ENCODE measurements around the gene MYCBPAP.

MYCBPAP gene

DNA sequence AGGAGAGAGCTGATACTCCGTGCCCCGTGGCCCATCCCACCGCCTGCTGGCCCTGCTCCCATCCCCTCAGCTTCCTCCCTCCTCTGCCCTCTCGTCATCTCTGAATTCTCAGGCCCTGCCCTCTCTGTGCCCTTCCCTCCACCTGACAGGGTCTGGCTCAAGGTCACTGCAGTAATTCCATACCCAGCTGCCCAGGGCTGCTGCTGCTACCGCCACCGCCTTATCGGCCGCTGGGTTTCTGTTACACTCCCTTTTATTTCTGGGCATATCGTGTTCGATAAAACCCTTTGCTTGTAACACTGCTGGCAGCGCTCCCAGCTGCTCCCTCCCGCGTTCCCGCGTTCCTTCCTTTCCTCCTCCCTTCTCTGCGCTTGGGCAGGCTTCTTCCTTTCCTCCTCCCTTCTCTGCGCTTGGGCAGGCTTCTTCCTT is 25.5 kb downstream of the MYCBPAP start:
- H3K27me3 ChIP-seq (ENCODE audit: insufficient read depth, low read depth) = peaks cover 74% of the 10 kb centered on the region
- H3K4me2 ChIP-seq = no peak overlapping the region
- no peak overlapping the region for H2AFZ ChIP-seq (ENCODE audit: low read depth)

DNA sequence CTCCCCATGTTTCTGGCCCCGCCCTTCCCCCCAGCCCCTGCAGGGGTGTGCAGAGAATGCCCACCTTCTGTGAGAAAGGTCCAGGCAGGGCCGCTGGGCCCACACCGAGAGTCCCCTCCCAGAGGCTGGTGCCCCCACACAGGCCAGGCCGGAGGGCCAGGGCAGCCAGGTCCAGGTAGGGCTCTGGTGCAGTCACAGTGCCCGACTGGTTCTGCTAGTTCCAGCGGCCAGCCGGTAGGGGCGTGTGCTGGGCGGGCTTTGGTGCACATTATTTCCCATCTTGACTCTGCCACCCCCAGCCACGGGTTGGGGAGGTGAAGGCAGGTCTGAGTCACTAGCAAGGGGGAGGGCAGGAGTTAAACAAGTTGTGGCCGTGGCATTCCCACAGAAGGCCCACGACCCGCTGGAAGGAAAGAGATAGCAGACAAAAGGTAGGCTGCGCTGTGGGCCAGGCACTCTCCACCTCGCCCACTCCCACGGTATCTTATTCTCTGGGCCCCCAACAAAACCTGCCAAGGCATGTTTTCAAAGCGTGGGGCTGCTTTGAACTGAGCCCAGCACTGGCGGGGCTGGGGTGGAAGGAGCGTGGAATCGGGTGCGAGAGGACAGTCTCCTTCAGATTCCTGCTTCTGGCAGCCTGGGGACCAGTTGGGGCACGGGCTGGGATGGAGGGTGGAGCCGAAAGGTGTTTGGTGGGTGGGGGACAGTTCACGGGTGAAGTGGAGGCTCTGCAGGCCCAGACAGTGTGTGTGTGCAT is 26.2 kb downstream of the MYCBPAP start:
- H3K36me3 ChIP-seq (ENCODE audit: insufficient read depth) = no peaks in the 10 kb centered on the region
- no peak overlapping the region for H2AFZ ChIP-seq (ENCODE audit: low read depth)
- no peak overlapping the region for H3K4me2 ChIP-seq
- H3K27ac ChIP-seq = no peak overlapping the region
- H4K20me1 ChIP-seq (ENCODE audit: insufficient read depth) = no peaks in the 10 kb centered on the region
- no peaks in the 10 kb centered on the region for H3K79me2 ChIP-seq (ENCODE audit: insufficient read depth, low read depth)
- TF ChIP-seq, protein P1, sequence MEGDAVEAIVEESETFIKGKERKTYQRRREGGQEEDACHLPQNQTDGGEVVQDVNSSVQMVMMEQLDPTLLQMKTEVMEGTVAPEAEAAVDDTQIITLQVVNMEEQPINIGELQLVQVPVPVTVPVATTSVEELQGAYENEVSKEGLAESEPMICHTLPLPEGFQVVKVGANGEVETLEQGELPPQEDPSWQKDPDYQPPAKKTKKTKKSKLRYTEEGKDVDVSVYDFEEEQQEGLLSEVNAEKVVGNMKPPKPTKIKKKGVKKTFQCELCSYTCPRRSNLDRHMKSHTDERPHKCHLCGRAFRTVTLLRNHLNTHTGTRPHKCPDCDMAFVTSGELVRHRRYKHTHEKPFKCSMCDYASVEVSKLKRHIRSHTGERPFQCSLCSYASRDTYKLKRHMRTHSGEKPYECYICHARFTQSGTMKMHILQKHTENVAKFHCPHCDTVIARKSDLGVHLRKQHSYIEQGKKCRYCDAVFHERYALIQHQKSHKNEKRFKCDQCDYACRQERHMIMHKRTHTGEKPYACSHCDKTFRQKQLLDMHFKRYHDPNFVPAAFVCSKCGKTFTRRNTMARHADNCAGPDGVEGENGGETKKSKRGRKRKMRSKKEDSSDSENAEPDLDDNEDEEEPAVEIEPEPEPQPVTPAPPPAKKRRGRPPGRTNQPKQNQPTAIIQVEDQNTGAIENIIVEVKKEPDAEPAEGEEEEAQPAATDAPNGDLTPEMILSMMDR (conservative IDR thresholded peaks at IDR 0.05; ENCODE audit: low read depth, low read length) = 0 out of 2 replicates have a peak, but pooled peaks have one; percentile 19
- peaks cover 74% of the 10 kb centered on the region for H3K27me3 ChIP-seq (ENCODE audit: insufficient read depth, low read depth)
- H3K4me1 ChIP-seq (ENCODE audit: low read depth, poor library complexity, severe bottlenecking) = no peaks in the 10 kb centered on the region
- H3K4me3 ChIP-seq (IDR thresholded peaks at IDR 0.05; ENCODE audit: insufficient read depth, low read depth, low read length) = no peak overlapping the region
- no peak overlapping the region for H3K9ac ChIP-seq

More for the DNA sequence above, 25.5 kb downstream of the MYCBPAP start:
- no peak overlapping the region for H3K27ac ChIP-seq
- no peaks in the 10 kb centered on the region for H3K36me3 ChIP-seq (ENCODE audit: insufficient read depth)
- no peaks in the 10 kb centered on the region for H3K79me2 ChIP-seq (ENCODE audit: insufficient read depth, low read depth)
- TF ChIP-seq, protein P1 (conservative IDR thresholded peaks at IDR 0.05; ENCODE audit: low read depth, low read length) = no peak
- H4K20me1 ChIP-seq (ENCODE audit: insufficient read depth) = no peaks in the 10 kb centered on the region
- H3K4me1 ChIP-seq (ENCODE audit: low read depth, poor library complexity, severe bottlenecking) = no peaks in the 10 kb centered on the region
- no peak overlapping the region for H3K9ac ChIP-seq
- H3K4me3 ChIP-seq (IDR thresholded peaks at IDR 0.05; ENCODE audit: insufficient read depth, low read depth, low read length) = no peak overlapping the region

DNA sequence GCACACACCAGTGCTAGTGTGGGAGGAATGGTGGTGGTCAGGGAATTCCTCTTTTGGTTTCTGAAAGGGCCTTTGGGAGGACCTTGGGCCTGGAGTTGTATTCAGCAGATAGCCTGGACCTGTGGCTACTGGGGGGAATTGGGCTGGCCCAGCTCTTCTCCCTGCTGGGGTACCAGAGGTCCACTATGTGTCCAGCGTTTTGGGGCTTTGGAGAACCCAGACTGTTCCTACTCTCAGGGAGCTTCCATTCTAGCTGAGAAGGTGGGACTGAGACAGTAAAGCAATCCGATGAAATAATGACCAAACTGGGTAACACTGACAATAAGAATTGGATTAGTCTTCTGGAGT is 26.7 kb downstream of the MYCBPAP start:
- Histone ChIP-seq H3K4me1 (ENCODE audit: low read depth, poor library complexity, severe bottlenecking) (no peaks in the 10 kb centered on the region), H3K4me2 (no peak overlapping the region)

DNA sequence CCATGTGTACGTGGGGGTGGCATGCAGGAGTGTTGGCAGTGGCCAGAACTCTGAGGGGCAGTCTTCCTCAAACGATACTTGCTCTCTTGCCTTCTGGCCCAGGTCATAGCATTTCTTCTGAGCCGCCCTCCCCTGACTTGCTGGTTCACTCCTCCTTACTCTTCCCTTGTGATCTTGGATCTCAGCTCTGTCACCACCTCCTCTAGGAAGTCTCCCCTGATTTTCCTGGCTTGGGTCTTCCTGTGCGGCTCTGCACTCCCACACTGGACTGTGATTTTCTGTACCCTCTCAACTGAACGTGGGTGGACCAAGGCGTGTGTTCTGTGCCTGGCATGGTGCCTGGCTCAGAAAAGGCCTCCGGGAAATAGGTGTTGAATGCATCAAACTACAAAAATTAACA is 27.2 kb downstream of the MYCBPAP start:
- no peaks in the 10 kb centered on the region for H3K4me1 ChIP-seq (ENCODE audit: low read depth, poor library complexity, severe bottlenecking)
- no peaks in the 10 kb centered on the region for H4K20me1 ChIP-seq (ENCODE audit: insufficient read depth)
- H2AFZ ChIP-seq (ENCODE audit: low read depth) = no peak overlapping the region
- no peak overlapping the region for H3K9ac ChIP-seq
- no peak overlapping the region for H3K27ac ChIP-seq
- no peaks in the 10 kb centered on the region for H3K36me3 ChIP-seq (ENCODE audit: insufficient read depth)
- TF ChIP-seq, protein P1 (conservative IDR thresholded peaks at IDR 0.05; ENCODE audit: low read depth, low read length) = no peak
- no peaks in the 10 kb centered on the region for H3K79me2 ChIP-seq (ENCODE audit: insufficient read depth, low read depth)
- no peak overlapping the region for H3K4me2 ChIP-seq
- H3K4me3 ChIP-seq (IDR thresholded peaks at IDR 0.05; ENCODE audit: insufficient read depth, low read depth, low read length) = no peak overlapping the region
- H3K27me3 ChIP-seq (ENCODE audit: insufficient read depth, low read depth) = peaks cover 74% of the 10 kb centered on the region

More for the DNA sequence above, 26.7 kb downstream of the MYCBPAP start:
- H3K27me3 ChIP-seq (ENCODE audit: insufficient read depth, low read depth) = peaks cover 74% of the 10 kb centered on the region
- H2AFZ ChIP-seq (ENCODE audit: low read depth) = no peak overlapping the region
- no peak overlapping the region for H3K27ac ChIP-seq
- no peaks in the 10 kb centered on the region for H3K36me3 ChIP-seq (ENCODE audit: insufficient read depth)
- H3K79me2 ChIP-seq (ENCODE audit: insufficient read depth, low read depth) = no peaks in the 10 kb centered on the region
- no peak overlapping the region for H3K4me3 ChIP-seq (IDR thresholded peaks at IDR 0.05; ENCODE audit: insufficient read depth, low read depth, low read length)
- no peak overlapping the region for H3K9ac ChIP-seq
- TF ChIP-seq, protein P1 (conservative IDR thresholded peaks at IDR 0.05; ENCODE audit: low read depth, low read length) = no peak
- H4K20me1 ChIP-seq (ENCODE audit: insufficient read depth) = no peaks in the 10 kb centered on the region
